Measurements from ENCODE around the gene UBAP2L.

UBAP2L gene

GRCh38 chr1:154181944-154182343, 38.8 kb upstream of the UBAP2L start:
- Histone ChIP-seq H3K9me3 (ENCODE audit: control insufficient read depth, low read length) (no peaks in the 10 kb centered on the region), H3K36me3 (ENCODE audit: control insufficient read depth, insufficient read depth, low read length) (no peaks in the 10 kb centered on the region)
- 4 to 8% methylated on average over 6 of the region's 6 CpGs for WGBS, 2 experiments

DNA sequence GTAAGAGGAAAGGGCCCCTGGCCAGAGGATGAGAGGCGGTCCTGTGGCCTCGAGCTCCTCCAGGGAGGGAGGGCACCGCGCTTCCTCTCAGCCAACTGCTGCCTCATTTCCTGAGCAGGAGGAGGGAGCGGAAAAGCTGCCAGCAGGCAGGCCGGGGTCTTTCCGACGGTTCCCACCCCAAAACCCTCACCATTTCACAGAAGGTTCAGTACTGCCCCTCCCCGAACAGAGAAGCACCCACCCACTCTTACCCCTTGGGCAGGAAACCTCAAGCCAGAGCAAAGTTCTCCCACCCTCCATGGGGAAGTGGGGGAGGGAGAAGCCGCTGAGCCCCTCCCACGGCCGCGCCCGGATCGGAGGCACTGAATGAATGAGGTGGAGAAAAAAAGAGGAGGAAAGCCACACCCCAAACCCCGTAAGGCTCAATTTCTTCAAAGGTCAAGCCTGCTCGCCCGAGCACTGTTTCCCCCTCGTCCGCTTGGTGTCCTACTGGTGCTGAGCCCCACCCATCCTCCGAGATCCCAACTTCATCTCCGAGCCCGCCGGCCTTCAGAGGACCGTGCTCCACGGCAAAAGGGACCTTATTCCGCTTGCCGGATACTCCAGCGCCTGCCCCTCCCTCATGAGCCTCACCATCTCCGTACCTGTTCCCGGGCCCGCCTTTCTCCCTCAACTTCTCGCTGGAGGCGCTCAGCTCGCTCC, 38.3 kb upstream of the UBAP2L start:
- Histone ChIP-seq H3K27me3 (ENCODE audit: control insufficient read depth, insufficient read depth, low read length, poor library complexity, severe bottlenecking) (no peaks in the 10 kb centered on the region), H3K4me1 (ENCODE audit: control insufficient read depth, insufficient read depth, low read length) (peaks cover 26% of the 10 kb centered on the region), H3K4me3 (ENCODE audit: insufficient read depth, low read depth, low read length) (peak overlapping the region; percentile 83), H3K36me3 (ENCODE audit: control insufficient read depth, insufficient read depth, low read length) (no peaks in the 10 kb centered on the region), H3K9me3 (ENCODE audit: control insufficient read depth, low read length) (no peaks in the 10 kb centered on the region), H3K27ac (ENCODE audit: insufficient read depth, low read depth, low read length, poor library complexity, severe bottlenecking) (peak overlapping the region; percentile 59)
- WGBS, 2 experiments: 0% methylated on average over 35 of the region's 35 CpGs

More at GRCh38 chr1:154181944-154182343, 38.8 kb upstream of the UBAP2L start:
- Histone ChIP-seq H3K27ac (ENCODE audit: insufficient read depth, low read depth, low read length, poor library complexity, severe bottlenecking) (peak overlapping the region; percentile 59), H3K4me1 (ENCODE audit: control insufficient read depth, insufficient read depth, low read length) (peaks cover 27% of the 10 kb centered on the region), H3K27me3 (ENCODE audit: control insufficient read depth, insufficient read depth, low read length, poor library complexity, severe bottlenecking) (no peaks in the 10 kb centered on the region), H3K4me3 (ENCODE audit: insufficient read depth, low read depth, low read length) (peak overlapping the region; percentile 83)

DNA sequence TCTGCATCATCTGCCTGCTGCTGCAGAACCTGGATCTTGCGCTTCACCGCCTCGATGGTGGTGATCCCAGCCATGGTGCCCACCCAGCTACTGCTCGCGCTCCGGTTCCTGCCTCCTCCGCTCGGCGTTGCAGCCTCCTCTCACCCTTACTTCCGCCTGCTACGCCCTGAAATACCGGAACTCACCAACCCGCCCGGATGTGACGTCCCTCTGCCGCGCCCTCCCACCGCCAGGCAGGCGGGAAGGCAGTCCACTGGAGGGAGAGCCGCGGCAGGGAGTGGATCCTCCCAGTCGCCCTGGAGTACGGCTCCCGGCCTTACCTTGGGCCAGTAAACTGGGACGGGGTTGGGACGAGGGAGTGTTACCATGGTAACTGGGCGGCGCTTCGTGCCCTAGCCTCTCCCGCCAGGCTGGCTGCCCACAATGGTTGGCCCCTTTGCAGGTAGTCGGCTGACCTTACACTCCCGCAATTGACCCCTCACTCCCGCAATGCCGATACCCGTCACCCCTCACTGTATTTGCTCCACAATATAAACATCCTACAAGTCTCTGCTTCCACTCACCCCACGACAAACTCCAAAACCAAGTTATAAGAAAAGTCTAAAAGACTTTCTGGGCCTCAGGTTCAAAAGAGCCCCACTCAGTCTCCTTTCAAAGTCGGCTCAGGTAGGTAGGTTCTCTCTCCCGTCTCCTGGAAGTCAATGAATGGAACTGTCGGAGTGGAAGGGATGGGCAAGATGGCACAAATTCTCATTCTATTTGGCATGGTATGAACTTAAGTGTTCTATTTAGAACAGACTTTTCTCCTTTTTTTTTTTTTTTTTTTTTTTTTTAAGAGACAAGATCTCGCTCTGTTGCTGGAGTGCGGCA, 37.5 kb upstream of the UBAP2L start:
- peak overlapping the region; percentile 83 for H3K4me3 ChIP-seq (ENCODE audit: insufficient read depth, low read depth, low read length)
- 6% methylated on average over 41 of the region's 41 CpGs for WGBS, 2 experiments
- peaks cover 18% of the 10 kb centered on the region for H3K4me1 ChIP-seq (ENCODE audit: control insufficient read depth, insufficient read depth, low read length)
- no peaks in the 10 kb centered on the region for H3K9me3 ChIP-seq (ENCODE audit: control insufficient read depth, low read length)
- no peaks in the 10 kb centered on the region for H3K36me3 ChIP-seq (ENCODE audit: control insufficient read depth, insufficient read depth, low read length)
- peak overlapping the region; percentile 59 for H3K27ac ChIP-seq (ENCODE audit: insufficient read depth, low read depth, low read length, poor library complexity, severe bottlenecking)
- no peaks in the 10 kb centered on the region for H3K27me3 ChIP-seq (ENCODE audit: control insufficient read depth, insufficient read depth, low read length, poor library complexity, severe bottlenecking)

GRCh38 chr1:154186177-154186576, 34.6 kb upstream of the UBAP2L start:
- Histone ChIP-seq H3K27me3 (ENCODE audit: control insufficient read depth, insufficient read depth, low read length, poor library complexity, severe bottlenecking) (no peaks in the 10 kb centered on the region), H3K9me3 (ENCODE audit: control insufficient read depth, low read length) (no peaks in the 10 kb centered on the region), H3K4me1 (ENCODE audit: control insufficient read depth, insufficient read depth, low read length) (peaks cover 7% of the 10 kb centered on the region), H3K4me3 (ENCODE audit: insufficient read depth, low read depth, low read length) (no peak overlapping the region), H3K27ac (ENCODE audit: insufficient read depth, low read depth, low read length, poor library complexity, severe bottlenecking) (no peak overlapping the region), H3K36me3 (ENCODE audit: control insufficient read depth, insufficient read depth, low read length) (no peaks in the 10 kb centered on the region)
- WGBS, 2 experiments: 77 to 89% methylated on average over 1 of the region's 1 CpG

GRCh38 chr1:154186852-154187501, 33.8 kb upstream of the UBAP2L start:
- H3K4me3 ChIP-seq (ENCODE audit: insufficient read depth, low read depth, low read length): no peak overlapping the region
- no peak overlapping the region for H3K27ac ChIP-seq (ENCODE audit: insufficient read depth, low read depth, low read length, poor library complexity, severe bottlenecking)
- H3K4me1 ChIP-seq (ENCODE audit: control insufficient read depth, insufficient read depth, low read length): no peaks in the 10 kb centered on the region
- no peaks in the 10 kb centered on the region for H3K27me3 ChIP-seq (ENCODE audit: control insufficient read depth, insufficient read depth, low read length, poor library complexity, severe bottlenecking)
- no peaks in the 10 kb centered on the region for H3K36me3 ChIP-seq (ENCODE audit: control insufficient read depth, insufficient read depth, low read length)
- H3K9me3 ChIP-seq (ENCODE audit: control insufficient read depth, low read length): no peaks in the 10 kb centered on the region
- WGBS, 2 experiments: 37 to 43% methylated on average over 2 of the region's 2 CpGs

DNA sequence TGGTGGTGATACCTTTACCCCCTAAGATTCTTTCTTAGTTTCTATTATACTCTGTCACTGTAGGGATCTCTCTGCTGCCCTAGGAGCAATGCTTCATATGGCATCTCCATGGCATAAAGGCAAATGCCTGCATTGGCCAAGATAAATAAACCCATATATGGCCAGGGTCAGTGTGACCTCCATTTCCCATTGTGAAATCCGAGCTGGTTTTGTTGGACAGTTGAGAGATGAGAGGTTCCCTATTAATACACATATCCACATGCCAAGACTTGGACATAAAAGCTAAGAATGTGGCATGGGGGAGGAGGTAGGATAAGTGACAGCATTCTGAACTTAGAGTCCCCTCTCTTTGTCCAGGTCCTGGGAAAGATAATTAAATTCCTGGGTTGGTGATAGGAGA, 30.2 kb upstream of the UBAP2L start:
- 80% methylated on average over 1 of the region's 1 CpG; no CpG with 5 or more reads in 1 of the 2 experiments for WGBS, 2 experiments
- peaks cover 5% of the 10 kb centered on the region for H3K4me1 ChIP-seq (ENCODE audit: control insufficient read depth, insufficient read depth, low read length)
- no peaks in the 10 kb centered on the region for H3K9me3 ChIP-seq (ENCODE audit: control insufficient read depth, low read length)
- no peak overlapping the region for H3K27ac ChIP-seq (ENCODE audit: insufficient read depth, low read depth, low read length, poor library complexity, severe bottlenecking)
- H3K27me3 ChIP-seq (ENCODE audit: control insufficient read depth, insufficient read depth, low read length, poor library complexity, severe bottlenecking): peaks cover 3% of the 10 kb centered on the region
- H3K4me3 ChIP-seq (ENCODE audit: insufficient read depth, low read depth, low read length): no peak overlapping the region
- H3K36me3 ChIP-seq (ENCODE audit: control insufficient read depth, insufficient read depth, low read length): no peaks in the 10 kb centered on the region

DNA sequence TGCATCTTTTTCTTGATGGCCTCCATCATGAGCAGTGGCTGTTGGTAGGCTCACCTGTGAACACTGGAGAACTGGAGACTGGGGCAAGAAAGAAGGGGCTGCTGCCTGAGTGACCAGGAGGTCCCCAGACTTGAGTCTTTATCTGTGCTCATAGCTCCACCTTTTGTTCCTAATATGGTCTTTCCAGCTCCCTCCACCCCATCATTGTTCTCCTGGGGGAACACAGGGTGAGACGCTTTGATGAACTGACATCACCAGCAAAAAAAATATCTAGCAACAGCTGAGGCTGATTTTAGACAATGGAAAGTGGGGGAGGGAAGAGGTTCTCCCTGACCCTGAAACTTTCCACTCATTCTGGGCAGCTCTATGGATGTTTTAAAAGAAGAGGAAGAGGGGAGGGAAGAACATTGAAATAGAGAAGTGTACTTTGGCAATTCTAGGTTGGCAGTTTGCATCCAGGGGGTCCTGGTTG, 28.7 kb upstream of the UBAP2L start, which contains the start of gene TPM3:
TPM3 (minus strand) TSS at position 111 of the 472 bp plus-strand sequence; CDS start at position 29, 82 bp downstream.
- WGBS, 2 experiments: 69% methylated on average over 1 of the region's 1 CpG; no CpG with 5 or more reads in 1 of the 2 experiments
- peaks cover 5% of the 10 kb centered on the region for H3K4me1 ChIP-seq (ENCODE audit: control insufficient read depth, insufficient read depth, low read length)
- H3K36me3 ChIP-seq (ENCODE audit: control insufficient read depth, insufficient read depth, low read length): no peaks in the 10 kb centered on the region
- no peak within 1 kb of the TSS for H3K4me3 ChIP-seq (ENCODE audit: insufficient read depth, low read depth, low read length)
- H3K9me3 ChIP-seq (ENCODE audit: control insufficient read depth, low read length): no peaks in the 10 kb centered on the region
- peaks cover 3% of the 10 kb centered on the region for H3K27me3 ChIP-seq (ENCODE audit: control insufficient read depth, insufficient read depth, low read length, poor library complexity, severe bottlenecking)
- H3K27ac ChIP-seq (ENCODE audit: insufficient read depth, low read depth, low read length, poor library complexity, severe bottlenecking): no peak within 1 kb of the TSS

DNA sequence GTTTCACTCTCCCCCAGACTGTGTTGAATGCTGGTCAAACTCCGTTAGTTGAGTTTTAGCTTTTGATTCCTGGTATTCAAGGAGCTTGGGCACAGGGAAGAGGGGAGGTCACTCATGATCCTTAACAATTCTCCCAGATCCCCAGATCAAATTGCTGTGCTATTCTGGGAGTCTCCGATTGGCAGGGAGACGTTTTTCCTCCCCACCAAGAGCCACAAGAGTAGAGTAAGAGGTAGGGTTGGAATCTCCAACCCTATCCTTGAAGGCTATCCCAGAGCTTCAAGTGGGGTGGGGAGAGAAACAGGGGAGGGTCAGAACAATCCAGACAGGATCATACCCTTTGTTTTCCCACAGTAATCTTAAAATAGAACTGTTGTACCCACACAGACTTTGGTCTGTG, 28.3 kb upstream of the UBAP2L start:
- no peaks in the 10 kb centered on the region for H3K36me3 ChIP-seq (ENCODE audit: control insufficient read depth, insufficient read depth, low read length)
- H3K4me3 ChIP-seq (ENCODE audit: insufficient read depth, low read depth, low read length): no peak overlapping the region
- no peaks in the 10 kb centered on the region for H3K9me3 ChIP-seq (ENCODE audit: control insufficient read depth, low read length)
- 78 to 81% methylated on average over 3 of the region's 3 CpGs for WGBS, 2 experiments
- peaks cover 5% of the 10 kb centered on the region for H3K4me1 ChIP-seq (ENCODE audit: control insufficient read depth, insufficient read depth, low read length)
- no peak overlapping the region for H3K27ac ChIP-seq (ENCODE audit: insufficient read depth, low read depth, low read length, poor library complexity, severe bottlenecking)
- peaks cover 3% of the 10 kb centered on the region for H3K27me3 ChIP-seq (ENCODE audit: control insufficient read depth, insufficient read depth, low read length, poor library complexity, severe bottlenecking)

DNA sequence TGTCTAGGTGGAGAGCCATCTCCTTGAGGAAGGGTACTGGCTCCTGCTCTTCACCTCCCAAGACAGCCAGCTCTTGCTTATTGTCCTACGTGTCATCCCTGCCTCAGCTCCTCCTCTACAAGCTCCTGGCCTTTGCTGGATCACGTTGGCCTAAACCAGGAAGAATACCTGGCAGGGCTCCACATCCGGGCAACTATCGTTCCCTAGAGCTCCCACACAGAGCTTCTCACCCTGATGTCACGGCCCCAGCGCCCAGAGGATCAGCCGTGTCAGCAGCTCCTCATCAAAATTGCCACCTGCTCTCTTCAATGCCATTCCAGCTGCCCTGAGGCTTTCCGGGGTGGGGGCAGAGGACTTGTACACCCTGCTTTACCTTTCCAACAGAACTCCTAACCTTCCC, 26.9 kb upstream of the UBAP2L start:
- Histone ChIP-seq H3K27ac (ENCODE audit: insufficient read depth, low read depth, low read length, poor library complexity, severe bottlenecking) (no peak overlapping the region), H3K36me3 (ENCODE audit: control insufficient read depth, insufficient read depth, low read length) (no peaks in the 10 kb centered on the region), H3K4me1 (ENCODE audit: control insufficient read depth, insufficient read depth, low read length) (peaks cover 5% of the 10 kb centered on the region), H3K9me3 (ENCODE audit: control insufficient read depth, low read length) (no peaks in the 10 kb centered on the region), H3K4me3 (ENCODE audit: insufficient read depth, low read depth, low read length) (no peak overlapping the region), H3K27me3 (ENCODE audit: control insufficient read depth, insufficient read depth, low read length, poor library complexity, severe bottlenecking) (peaks cover 3% of the 10 kb centered on the region)
- WGBS, 2 experiments: 87 to 91% methylated on average over 8 of the region's 8 CpGs

Data from ectodermal cell (in vitro differentiated cells).